Naive thymus-derived CD8-positive, alpha-beta T cell (primary cell): ENCODE data around the gene CEND1. TPM values are rescaled to one million over a fixed set of nuclear protein-coding genes. Genes with fewer than 3 reads are reported as not detected.

Source experiments
- ATAC-seq, 2 donors: fragments of 150-1000 bp; cut with Tn5 transposase in 1 of 2; sonication (Bioruptor Pico), chemical (Tn5 transposase) in 1 of 2; 1 replicate in 1 of 2; 2 replicates in 1 of 2; pipeline ENCODE4 v1.10.0; 2021; ENCODE audit warnings: mild to moderate bottlenecking in 2 of 2, moderate library complexity in 2 of 2
- POLR2A ChIA-PET: fragments of 350-600 bp; sonication (Branson Sonifier 250); formaldehyde crosslinking; loops from one replicate; lab custom pipeline; 2021; ENCODE audit warnings: antibody characterized with exemption; lab: Charles Lee
- DNase-seq, 10 donors: peaks; one replicate each; pipeline versions ENCODE4 v3.0.0 to v3.0.0-alpha.2; 2020 to 2022
- H3K27ac Mint-ChIP-seq, 10 donors: one replicate each; pipeline ENCODE4 v1.8.0; 2020 to 2022; ENCODE audit warnings: mild to moderate bottlenecking in 10 of 10, mixed read lengths in 10 of 10, moderate library complexity in 4 of 10, inconsistent platforms in 1 of 10
- H3K27me3 Mint-ChIP-seq, 5 donors: one replicate each; pipeline ENCODE4 v1.8.0; 2021 to 2022; ENCODE audit warnings: mixed read lengths in 5 of 5
- H3K36me3 Mint-ChIP-seq, 3 donors: one replicate each; pipeline ENCODE4 v1.8.0; 2020 to 2022; ENCODE audit warnings: mixed read lengths in 3 of 3, mild to moderate bottlenecking in 2 of 3, inconsistent platforms in 1 of 3
- H3K4me1 Mint-ChIP-seq, 4 donors: one replicate each; pipeline ENCODE4 v1.8.0; 2021 to 2022; ENCODE audit warnings: mixed read lengths in 4 of 4
- H3K4me3 Mint-ChIP-seq, 10 donors: one replicate each; pipeline ENCODE4 v1.8.0; 2020 to 2022; ENCODE audit warnings: mild to moderate bottlenecking in 10 of 10, mixed read lengths in 10 of 10, moderate library complexity in 6 of 10, inconsistent platforms in 1 of 10
- H3K9me3 Mint-ChIP-seq, 9 donors: one replicate each; pipeline ENCODE4 v1.8.0; 2020 to 2022; ENCODE audit warnings: mixed read lengths in 9 of 9, mild to moderate bottlenecking in 3 of 9, inconsistent platforms in 1 of 9, moderate library complexity in 1 of 9
- polyA plus RNA-seq, 3 donors: library from polyadenylated mRNA; unstranded; fragments of 300-500 nt; fragmentation: Illumina TruSeq; gene quantifications; one replicate each; pipeline ENCODE4 v1.2.3, GENCODE V29; 2021
- total RNA-seq, 8 experiments: library from RNA in 2 of 8; stranded (reverse) in 2 of 8; gene quantifications; one replicate each; pipeline ENCODE4 v1.2.3 and lab custom pipeline; 2021 to 2026

The CEND1 gene
- total and polyA plus RNA-seq, 5 experiments from 2014 or later = not detected

DNA sequence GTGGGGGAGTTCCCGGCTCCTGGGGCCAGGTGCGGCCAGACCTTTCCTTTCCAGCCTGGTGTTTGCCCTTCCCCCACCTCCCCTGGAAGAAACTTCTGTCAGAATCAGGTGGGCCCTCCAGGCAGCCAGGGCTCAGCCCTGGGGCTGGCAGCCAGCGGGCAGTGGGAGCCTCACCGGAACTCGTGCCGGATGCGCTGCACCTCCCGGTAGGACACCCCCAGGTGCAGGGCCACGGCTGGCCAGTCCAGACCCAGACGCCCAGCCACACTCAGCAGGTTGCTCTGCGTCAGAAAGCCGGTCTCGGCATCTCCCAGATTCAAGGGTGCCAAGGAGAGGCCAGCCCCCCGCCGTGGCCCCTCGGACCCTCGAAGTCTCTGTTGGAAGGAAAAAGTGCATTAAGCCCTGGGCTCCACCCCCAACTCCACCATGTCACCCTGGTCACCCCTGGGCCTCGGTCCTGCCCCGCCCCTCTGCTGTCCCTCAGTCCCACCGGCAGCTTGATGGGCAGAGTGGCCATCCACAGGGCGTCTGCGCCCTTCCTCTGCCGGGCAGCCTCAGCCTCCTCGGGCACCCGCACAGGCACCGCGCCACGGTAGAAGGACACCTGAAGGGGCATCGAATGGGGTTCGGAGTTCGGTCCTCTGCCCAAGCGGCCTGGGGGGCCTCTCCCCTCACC is 9.9 kb upstream of the CEND1 start:
- ATAC-seq (no peak), DNase-seq (no peak)
- no peak overlapping the region for H3K27ac Mint-ChIP-seq
- H3K36me3 Mint-ChIP-seq = peaks cover 0 to 2% (median 0%) of the 10 kb centered on the region in 3 donors
- peak overlapping the region in 1 of 10 donors; percentile 48 for H3K4me3 Mint-ChIP-seq
- no peaks in the 10 kb centered on the region for H3K27me3 Mint-ChIP-seq
- H3K9me3 Mint-ChIP-seq = no peaks in the 10 kb centered on the region
- POLR2A ChIA-PET = interaction anchor here (1.2 to 1.8 kb wide), 5 partner anchors 10 to 23 kb away, joined by 3 to 9 read pairs (median 4); partner anchors contain the start of genes PNPLA2 and RPLP2
- H3K4me1 Mint-ChIP-seq = peaks cover 4 to 34% (median 21%) of the 10 kb centered on the region in 4 donors

DNA sequence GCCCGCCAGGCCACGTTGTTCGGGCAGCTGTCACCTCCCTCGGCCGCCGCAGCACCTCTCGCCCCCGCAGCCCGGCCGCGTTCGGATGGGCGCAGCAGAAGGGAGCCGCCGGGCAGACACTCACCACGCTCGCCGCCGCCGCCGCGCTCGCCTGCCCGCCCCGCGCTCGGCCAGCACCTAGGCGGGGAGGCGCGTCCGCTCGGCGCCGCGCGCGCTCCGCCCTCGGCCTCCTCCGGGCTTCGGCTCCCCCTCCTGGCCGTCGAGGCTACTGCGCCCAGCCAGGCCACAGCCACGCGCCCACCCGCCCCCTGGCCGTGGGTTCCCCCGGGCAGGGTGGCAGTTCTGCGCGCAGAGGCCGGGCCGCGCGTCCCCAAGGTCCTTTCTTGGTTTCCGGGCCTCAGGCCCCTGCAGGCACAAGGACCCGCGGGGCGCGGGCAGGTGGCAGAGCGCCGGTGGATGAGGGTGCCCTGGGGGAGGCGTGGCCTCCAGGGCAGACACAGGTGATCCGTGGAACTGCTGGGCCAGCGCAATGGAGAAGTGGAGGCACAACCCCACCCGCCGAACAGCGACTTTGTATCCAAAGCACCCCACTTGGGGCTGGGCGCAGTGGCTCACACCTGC is 8.3 kb upstream of the CEND1 start, which contains the start of gene SLC25A22:
TSS of gene SLC25A22 (minus strand) at position 189 of the 621 bp plus-strand sequence. CDS start 3,275 bp downstream, outside the sequence.
- no peaks in the 10 kb centered on the region for H3K9me3 Mint-ChIP-seq
- H3K27ac Mint-ChIP-seq = peak within 1 kb of the TSS; percentile 82 to 98 (median 94)
- H3K27me3 Mint-ChIP-seq = no peaks in the 10 kb centered on the region
- peaks cover 0 to 3% (median 0%) of the 10 kb centered on the region in 3 donors for H3K36me3 Mint-ChIP-seq
- H3K4me1 Mint-ChIP-seq = peaks cover 4 to 29% (median 20%) of the 10 kb centered on the region in 4 donors
- DNase-seq = peak; percentile 71 to 89 (median 84)
- POLR2A ChIA-PET = interaction anchor here (0.5 to 3.2 kb wide), 9 partner anchors 10 to 262 kb away, joined by 3 to 29 read pairs (median 4); partner anchors contain the start of genes GATD1, HRAS, LRRC56 and PNPLA2
- ATAC-seq = peak; percentile 57 to 58
- peak within 1 kb of the TSS; percentile 84 to 97 (median 90) for H3K4me3 Mint-ChIP-seq

DNA sequence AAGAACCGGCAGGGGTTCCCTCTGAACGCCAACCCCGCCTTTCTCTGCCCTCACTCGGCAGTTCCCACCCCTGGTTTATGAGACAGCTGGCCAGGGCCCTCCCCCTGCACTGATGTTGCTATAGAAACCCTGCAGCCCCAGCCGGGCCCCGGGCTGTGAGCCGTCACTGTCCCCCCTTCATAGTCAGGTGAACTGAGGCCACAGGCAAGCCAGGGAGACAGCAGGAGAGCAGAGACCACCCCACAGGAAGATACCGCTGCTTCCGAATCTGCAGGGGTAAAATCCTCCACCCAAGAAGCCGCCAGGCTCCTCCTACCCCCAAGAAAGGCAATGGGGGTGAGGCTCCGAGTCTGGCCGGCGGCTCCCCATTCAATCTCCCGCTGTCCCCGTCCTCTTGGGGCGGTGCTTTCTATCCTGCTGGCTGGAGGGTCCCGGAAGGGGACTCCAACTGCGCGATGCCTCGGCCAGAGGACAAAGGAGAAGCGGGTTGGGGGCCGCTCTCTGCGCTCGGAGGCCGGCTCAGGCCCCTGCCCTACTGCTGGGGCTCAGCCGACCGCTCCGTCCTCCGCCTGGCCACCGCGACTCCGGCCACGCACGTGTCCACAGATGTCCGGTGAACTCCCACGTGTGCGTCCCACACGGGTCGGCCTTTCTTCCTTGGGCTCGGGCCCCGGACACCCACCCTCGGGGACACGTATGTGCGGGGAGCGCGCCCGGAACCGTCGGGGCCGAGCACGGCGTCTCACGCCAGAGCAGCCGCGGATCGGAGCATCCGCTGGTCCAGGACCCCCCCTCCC is 7.6 kb upstream of the CEND1 start:
- Mint-ChIP-seq H3K36me3 (peaks cover 0 to 9% (median 0%) of the 10 kb centered on the region in 3 donors), H3K27me3 (no peaks in the 10 kb centered on the region), H3K4me3 (peak overlapping the region; percentile 84 to 97 (median 90)), H3K4me1 (peaks cover 4 to 29% (median 19%) of the 10 kb centered on the region in 4 donors), H3K27ac (peak overlapping the region; percentile 82 to 98 (median 94)), H3K9me3 (no peaks in the 10 kb centered on the region)
- DNase-seq (peak; percentile 62 to 92 (median 82)), ATAC-seq (peak; percentile 63 to 69)
- POLR2A ChIA-PET = interaction anchor here (0.5 to 3.2 kb wide), 12 partner anchors 9 to 261 kb away, joined by 3 to 29 read pairs (median 8); partner anchors contain the start of genes DEAF1, GATD1, HRAS and LRRC56

DNA sequence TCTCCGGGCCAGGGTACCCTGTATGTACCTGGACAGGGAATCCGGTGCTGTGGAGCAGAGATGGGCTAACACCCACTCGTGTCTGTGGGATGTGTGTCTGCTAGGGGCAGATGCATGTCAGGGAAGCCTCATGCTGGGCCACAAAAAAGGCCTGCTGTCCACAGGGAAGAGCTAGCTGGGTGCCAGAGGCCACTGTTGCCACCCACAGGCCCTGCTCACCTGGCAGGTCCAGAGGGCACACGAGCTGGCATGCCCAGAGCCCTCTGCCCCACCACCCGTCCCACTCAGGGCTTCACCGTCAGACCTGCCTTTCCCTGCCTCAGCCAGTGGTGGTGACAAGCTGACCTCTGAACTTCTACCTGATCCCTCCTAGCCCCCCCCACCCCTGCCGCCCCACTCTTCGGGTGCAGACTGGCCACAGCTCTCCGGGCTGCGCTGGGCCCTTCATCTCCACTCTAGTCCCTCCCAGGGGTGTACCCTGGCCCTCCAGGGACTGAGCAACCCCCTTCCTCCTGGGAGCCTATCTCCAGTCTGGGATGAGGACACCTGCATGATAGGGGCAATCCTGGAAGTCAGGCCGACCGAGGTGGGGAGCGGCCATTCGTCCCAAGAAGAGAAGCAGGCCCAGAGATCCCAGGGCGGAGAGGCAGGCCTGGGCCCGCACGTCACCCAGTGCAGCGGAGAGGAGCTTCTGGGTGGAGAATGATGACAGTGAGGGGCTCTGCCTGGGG is 6.8 kb upstream of the CEND1 start:
- peak overlapping the region; percentile 84 to 97 (median 90) for H3K4me3 Mint-ChIP-seq
- H3K27me3 Mint-ChIP-seq = no peaks in the 10 kb centered on the region
- POLR2A ChIA-PET = interaction anchor here (1.0 to 3.2 kb wide), 12 partner anchors 8 to 260 kb away, joined by 3 to 29 read pairs (median 8); partner anchors contain the start of genes DEAF1, GATD1, HRAS and LRRC56
- H3K27ac Mint-ChIP-seq = peak overlapping the region; percentile 82 to 98 (median 94)
- H3K9me3 Mint-ChIP-seq = no peaks in the 10 kb centered on the region
- H3K4me1 Mint-ChIP-seq = peaks cover 4 to 26% (median 19%) of the 10 kb centered on the region in 4 donors
- no peak for DNase-seq
- H3K36me3 Mint-ChIP-seq = peaks cover 0 to 12% (median 0%) of the 10 kb centered on the region in 3 donors
- peak in 1 of 2 donors; percentile 1 for ATAC-seq

DNA sequence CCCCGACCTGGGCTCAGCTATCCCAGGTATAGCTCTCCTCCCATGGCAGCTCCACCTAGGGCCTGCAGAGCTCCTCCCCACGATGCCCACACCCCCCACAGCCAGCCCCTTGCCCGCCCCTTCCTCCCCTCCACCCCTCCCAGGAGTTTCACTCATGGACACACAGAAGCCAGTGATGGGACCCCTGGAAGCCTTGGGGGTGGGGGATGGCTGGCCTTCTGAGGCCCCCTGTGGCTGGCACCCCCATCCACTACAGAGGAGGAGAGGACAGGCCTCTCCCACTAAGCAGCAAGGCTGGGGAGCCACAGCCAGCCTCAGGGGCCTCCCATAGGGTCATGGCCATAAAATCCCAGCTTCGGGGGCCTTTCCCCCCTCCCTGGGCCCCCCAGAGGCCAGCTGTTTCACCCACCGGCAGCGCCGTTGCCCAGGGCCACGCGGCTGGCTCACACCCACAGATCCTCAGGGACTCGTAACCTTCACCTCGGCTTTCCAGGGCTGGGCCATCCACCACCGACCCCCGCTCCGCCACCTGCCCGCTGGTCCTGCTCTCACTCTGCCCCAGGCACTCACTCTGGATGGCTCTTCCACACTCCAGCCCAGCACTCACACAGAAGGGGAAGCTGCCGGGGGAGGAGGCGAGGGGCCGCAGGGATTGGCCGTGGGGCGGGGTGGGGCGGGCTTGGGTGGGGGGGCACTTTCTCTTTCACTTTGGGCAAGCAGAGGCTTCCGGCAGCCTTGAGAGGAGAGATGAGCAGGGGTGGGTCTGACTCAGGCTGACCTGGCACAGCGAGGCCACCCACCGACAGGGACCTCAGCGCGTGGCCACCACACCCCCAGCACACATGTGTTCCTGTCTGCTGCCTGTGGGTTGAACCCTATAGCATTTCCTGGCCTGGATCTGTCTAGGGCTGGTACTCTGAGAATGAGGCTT is 6.0 kb upstream of the CEND1 start:
- POLR2A ChIA-PET = interaction anchor here (0.6 to 3.2 kb wide), 12 partner anchors 9 to 1507 kb away, joined by 3 to 29 read pairs (median 8); partner anchors contain the start of genes DEAF1, GATD1, PIDD1 and PNPLA2
- DNase-seq (peak; percentile 55 to 87 (median 70)), ATAC-seq (peak; percentile 38 to 42)
- Mint-ChIP-seq H3K27me3 (peaks cover 0 to 1% (median 0%) of the 10 kb centered on the region in 5 donors), H3K36me3 (peaks cover 0 to 16% (median 4%) of the 10 kb centered on the region in 3 donors), H3K27ac (peak overlapping the region; percentile 72 to 98 (median 94)), H3K9me3 (no peaks in the 10 kb centered on the region), H3K4me3 (peak overlapping the region; percentile 84 to 97 (median 90)), H3K4me1 (peaks cover 4 to 24% (median 19%) of the 10 kb centered on the region in 4 donors)

DNA sequence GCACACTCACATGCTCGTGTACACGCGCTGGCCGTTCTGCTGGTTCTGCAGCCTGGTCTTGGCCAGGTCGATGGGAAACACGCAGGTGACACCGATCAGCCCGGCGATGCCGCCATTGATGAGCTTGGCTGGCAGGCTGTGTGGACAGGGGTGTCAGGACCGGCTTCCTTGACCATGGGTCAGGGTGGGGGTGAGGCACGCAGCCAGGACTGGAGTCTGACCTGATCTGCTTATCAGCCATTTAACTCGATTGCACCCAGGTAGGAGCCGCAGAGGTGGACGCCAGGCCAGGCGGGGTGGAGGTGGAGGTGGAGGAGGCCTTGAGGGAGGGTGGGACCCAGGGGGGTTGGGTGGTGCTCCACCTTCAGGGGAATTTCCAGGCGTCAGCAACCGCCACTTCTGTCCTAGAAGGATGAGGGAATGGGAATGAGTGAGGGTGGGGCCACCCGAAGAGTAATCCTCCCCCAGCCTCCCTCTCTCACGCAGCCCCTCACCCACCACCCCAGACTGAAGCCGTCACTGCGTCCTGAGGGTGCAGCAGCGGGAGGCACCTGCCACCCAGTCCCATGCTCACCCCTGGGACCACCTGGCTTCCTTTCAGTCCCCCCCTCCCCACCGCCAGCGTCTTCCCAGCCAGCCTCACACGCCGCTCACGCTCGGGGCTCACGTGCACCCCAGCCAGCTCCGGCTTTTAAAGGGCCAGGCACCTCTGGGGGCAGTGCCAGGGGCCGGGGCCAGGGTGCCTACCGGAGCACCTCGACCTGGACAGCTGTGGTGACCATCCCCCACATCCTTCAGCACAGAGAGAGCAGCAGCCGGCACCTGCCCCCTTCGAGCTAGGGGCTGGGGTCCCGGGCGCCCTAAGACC is 5.1 kb upstream of the CEND1 start:
- POLR2A ChIA-PET = interaction anchor here (0.6 to 3.2 kb wide), 12 partner anchors 9 to 1507 kb away, joined by 3 to 29 read pairs (median 7); partner anchors contain the start of genes DEAF1, GATD1, PIDD1 and PNPLA2
- peak overlapping the region; percentile 42 to 97 (median 62) for H3K4me3 Mint-ChIP-seq
- no peak for ATAC-seq
- H3K9me3 Mint-ChIP-seq = no peaks in the 10 kb centered on the region
- peaks cover 0 to 1% (median 0%) of the 10 kb centered on the region in 5 donors for H3K27me3 Mint-ChIP-seq
- H3K36me3 Mint-ChIP-seq = peaks cover 0 to 16% (median 4%) of the 10 kb centered on the region in 3 donors
- DNase-seq = no peak
- peak overlapping the region in 1 of 10 donors; percentile 29 for H3K27ac Mint-ChIP-seq
- H3K4me1 Mint-ChIP-seq = peaks cover 4 to 21% (median 19%) of the 10 kb centered on the region in 4 donors

DNA sequence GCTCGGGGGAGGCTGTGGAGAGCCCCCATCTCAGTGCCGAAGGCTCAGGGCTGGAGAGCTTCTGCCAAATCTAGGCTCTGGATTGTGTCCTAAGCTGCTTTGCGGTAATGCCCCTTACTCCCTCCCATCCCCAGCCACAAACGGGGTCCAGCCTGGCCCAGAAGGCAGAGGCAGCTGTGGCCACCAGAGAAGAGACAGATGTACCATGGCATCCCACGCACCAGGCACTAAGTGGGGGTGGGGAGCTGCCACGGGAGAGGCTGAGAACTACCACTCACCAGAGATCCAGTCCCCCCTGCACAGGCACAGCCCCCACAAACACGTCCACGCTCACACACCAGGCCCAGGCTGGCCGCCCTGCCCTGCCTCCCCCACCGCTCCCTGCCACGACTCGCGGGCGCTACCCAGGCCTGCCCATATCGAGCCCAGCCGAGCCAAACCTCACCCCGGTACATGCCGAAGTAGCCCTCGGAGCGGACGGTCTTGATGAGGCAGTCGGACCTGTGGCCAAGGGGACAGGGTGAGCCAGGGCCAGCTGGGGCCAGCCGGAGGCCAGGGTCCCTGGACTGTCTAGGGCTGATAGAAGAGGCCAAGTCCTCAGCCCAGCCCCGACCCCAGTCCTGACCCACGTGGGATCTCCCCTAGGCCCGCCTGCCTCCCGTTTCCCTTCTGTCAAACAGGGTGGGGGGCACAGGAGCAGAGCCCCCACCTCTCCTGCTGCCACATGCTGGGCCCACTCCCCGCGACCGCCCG is 4.3 kb upstream of the CEND1 start:
- ATAC-seq = no peak
- Mint-ChIP-seq H3K4me1 (peaks cover 4 to 21% (median 19%) of the 10 kb centered on the region in 4 donors), H3K27ac (no peak overlapping the region), H3K27me3 (peaks cover 0 to 1% (median 0%) of the 10 kb centered on the region in 5 donors), H3K36me3 (peaks cover 0 to 16% (median 4%) of the 10 kb centered on the region in 3 donors), H3K4me3 (peak overlapping the region; percentile 14 to 94 (median 40)), H3K9me3 (no peaks in the 10 kb centered on the region)
- DNase-seq = no peak
- POLR2A ChIA-PET = interaction anchor here (0.8 to 1.4 kb wide), 3 partner anchors 9 to 35 kb away, joined by 3 to 5 read pairs (median 3); partner anchors contain the start of gene GATD1

DNA sequence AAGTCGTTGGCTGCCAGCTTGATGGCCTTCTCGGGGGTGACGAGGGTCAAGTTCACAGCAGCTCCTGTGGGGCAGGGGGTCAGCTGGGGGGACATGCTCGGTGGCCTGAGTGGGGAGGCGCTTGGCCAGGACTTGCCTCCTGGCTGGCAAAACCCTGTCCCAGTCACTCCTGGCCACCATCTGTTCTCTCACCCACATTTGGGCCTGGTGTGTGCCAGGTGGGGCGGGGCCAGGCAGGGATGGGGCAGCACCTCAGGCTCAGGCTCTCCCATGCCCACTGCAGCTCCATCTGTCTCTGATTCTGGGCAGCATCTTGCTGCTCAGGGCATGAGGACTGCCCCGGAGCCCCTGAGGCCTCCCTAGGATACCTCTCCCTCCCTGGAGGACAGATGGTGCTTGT is 3.7 kb upstream of the CEND1 start:
- POLR2A ChIA-PET = interaction anchor here (1.0 to 1.2 kb wide), 2 partner anchors 10 to 16 kb away, joined by 3 to 5 read pairs; partner anchors contain the start of gene GATD1
- Mint-ChIP-seq H3K4me3 (peak overlapping the region in 6 of 10 donors; percentile 6 to 76 (median 26)), H3K36me3 (peaks cover 0 to 16% (median 4%) of the 10 kb centered on the region in 3 donors), H3K27ac (no peak overlapping the region), H3K9me3 (no peaks in the 10 kb centered on the region), H3K4me1 (peaks cover 4 to 24% (median 22%) of the 10 kb centered on the region in 4 donors), H3K27me3 (peaks cover 0 to 5% (median 0%) of the 10 kb centered on the region in 5 donors)
- no peak for ATAC-seq
- DNase-seq = no peak

DNA sequence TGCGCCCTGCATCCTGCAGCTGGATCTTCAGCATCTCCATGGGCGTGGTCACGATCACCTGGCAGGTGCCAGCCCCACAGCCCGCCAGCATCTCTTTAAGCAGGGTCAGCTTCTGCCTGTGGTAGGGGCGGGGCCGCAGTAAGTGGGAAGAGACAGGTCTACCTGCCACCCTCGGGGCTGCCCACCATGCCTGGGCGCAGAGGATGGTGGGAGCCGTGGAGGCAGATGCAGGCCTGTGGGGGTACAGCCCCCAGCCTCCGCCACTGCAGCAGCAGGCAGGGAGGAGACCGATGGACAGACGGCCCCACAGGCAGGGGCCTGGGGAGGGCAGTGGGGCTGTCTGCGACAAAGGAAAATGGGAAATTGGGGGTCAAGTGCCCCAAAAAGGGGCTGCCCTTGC is 3.0 kb upstream of the CEND1 start:
- DNase-seq = no peak
- POLR2A ChIA-PET = interaction anchor here (0.6 to 1.2 kb wide), 4 partner anchors 10 to 1542 kb away, joined by 3 to 5 read pairs (median 4); partner anchors contain the start of gene GATD1
- Mint-ChIP-seq H3K4me1 (peaks cover 4 to 27% (median 26%) of the 10 kb centered on the region in 4 donors), H3K36me3 (peaks cover 0 to 16% (median 4%) of the 10 kb centered on the region in 3 donors), H3K4me3 (peak overlapping the region in 1 of 10 donors; percentile 38), H3K27ac (no peak overlapping the region), H3K27me3 (peaks cover 0 to 5% (median 0%) of the 10 kb centered on the region in 5 donors), H3K9me3 (no peaks in the 10 kb centered on the region)
- ATAC-seq = no peak
